HUES48 (cell line): ENCODE results near the gene EXOC4.
A peak's percentile ranks its signal among the peaks of the same experiment; 100 is the strongest.
"Not testable (repeated sequence)": the region's sequence is repeated elsewhere in the genome, so short reads cannot be mapped to it uniquely, and the experiment has no call there.

Source experiments
- H3K27ac ChIP-seq: one replicate; pipeline ENCODE4 v1.7.0; 2013; ENCODE audit warnings: low read depth, low read length, inconsistent platforms
- H3K27me3 ChIP-seq: 2 replicates; pipeline ENCODE4 v1.6.1; 2013; ENCODE audit warnings: mild to moderate bottlenecking, low read length; ENCODE audit not compliant: control insufficient read depth, insufficient read depth
- H3K36me3 ChIP-seq: 2 replicates; pipeline ENCODE4 v1.6.1; 2013; ENCODE audit warnings: low read length; ENCODE audit not compliant: control insufficient read depth, insufficient read depth
- H3K4me1 ChIP-seq: 2 replicates; pipeline ENCODE4 v1.6.1; 2013; ENCODE audit warnings: mild to moderate bottlenecking, low read length; ENCODE audit not compliant: control insufficient read depth, insufficient read depth
- H3K4me3 ChIP-seq: 2 replicates; pipeline ENCODE4 v1.5.1; 2013; ENCODE audit warnings: mild to moderate bottlenecking, low read depth, low read length
- H3K9ac ChIP-seq: 2 replicates; pipeline ENCODE4 v1.6.1; 2013; ENCODE audit warnings: mild to moderate bottlenecking, low read depth, low read length, moderate library complexity
- H3K9me3 ChIP-seq: 2 replicates; pipeline ENCODE4 v1.6.1; 2013; ENCODE audit warnings: low read length; ENCODE audit not compliant: control insufficient read depth, insufficient read depth

The EXOC4 gene

DNA sequence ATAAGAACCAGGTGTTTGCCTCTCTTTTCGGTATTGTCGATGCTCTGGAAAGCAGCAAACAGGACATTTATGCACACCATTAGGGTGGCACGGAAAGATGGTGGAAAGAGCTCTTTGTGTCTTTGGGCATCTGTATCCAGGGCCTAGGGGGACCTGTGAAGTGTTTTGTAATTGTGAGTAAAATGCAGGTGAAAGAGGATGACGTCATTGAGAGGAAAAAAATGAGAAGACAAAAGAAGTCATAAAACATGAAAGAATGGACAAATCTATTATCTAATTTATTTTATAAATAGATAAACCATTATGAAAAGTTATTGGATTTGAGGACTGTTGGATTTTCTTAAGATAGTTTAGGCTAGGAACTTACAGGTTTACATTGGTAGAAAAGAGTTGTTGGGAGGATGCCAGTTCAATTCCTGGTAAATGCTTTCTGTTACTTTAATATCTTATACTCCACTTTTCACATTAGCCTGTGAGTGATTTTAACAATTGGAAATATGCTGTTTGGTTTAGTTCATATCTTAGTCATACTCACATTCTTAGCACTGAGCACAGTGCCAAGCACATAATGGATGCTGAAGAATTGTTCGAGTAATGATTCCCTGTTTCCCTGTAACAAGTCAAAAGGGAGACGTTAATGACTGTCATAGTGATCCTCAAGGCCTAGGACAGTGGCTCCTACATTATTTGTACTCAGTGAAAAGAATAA is 62.6 kb downstream of the EXOC4 start:
- Histone ChIP-seq H3K36me3 (peaks cover 11% of the 10 kb centered on the region; the same call in 1 of the 2 replicates), H3K9me3 (no peaks in the 10 kb centered on the region), H3K27ac (no peak overlapping the region), H3K9ac (no peak overlapping the region), H3K4me1 (no peaks in the 10 kb centered on the region), H3K27me3 (no peaks in the 10 kb centered on the region), H3K4me3 (no peak overlapping the region)

DNA sequence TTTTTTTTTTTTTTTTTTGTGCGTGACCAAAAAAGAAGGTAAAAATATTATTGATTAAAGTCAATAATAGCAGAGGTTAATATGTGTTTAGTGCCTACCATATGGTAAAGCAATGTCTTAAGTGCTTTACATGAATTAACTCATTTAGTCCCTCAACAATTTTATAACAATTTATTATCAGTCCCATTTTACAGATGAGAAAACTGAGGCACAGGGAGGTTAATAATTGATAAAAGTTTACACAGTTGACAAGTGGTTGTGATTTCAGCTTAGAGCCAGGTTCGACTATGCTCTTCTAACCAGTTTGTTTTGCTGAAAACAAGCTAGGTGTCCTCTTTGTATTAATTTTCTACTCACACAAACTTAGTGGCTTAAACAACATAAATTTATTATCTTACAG is 67.0 kb downstream of the EXOC4 start:
- H3K4me1 ChIP-seq, result no peaks in the 10 kb centered on the region
- H3K4me3 ChIP-seq, result no peak overlapping the region
- H3K36me3 ChIP-seq, result 0 out of 2 replicates have a peak, but pooled peaks cover 12% of the 10 kb centered on the region
- H3K27me3 ChIP-seq, result no peaks in the 10 kb centered on the region
- no peak overlapping the region for H3K27ac ChIP-seq
- H3K9me3 ChIP-seq, result no peaks in the 10 kb centered on the region; the same call in 1 of the 2 replicates
- H3K9ac ChIP-seq, result no peak overlapping the region

DNA sequence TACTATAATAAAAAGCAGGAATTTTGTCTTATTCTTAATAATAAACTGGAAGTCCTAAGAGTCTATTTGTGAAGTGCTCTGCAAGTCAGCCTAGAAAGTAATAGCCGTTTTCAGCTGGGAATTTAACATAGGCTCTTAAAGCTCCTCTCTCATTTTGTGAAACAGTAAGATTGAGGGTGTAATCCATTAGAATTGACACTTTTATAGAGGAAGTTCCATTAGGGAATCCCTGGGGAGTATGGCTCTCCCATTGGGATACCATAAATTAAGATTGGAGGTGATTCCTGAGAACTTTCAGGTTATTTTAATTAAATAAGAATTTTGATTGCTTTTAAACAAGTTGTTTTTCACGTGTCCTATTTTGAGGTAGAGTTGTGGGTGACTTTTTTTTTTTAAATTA is 68.0 kb downstream of the EXOC4 start:
- Histone ChIP-seq H3K27ac (no peak overlapping the region), H3K27me3 (no peaks in the 10 kb centered on the region), H3K9ac (no peak overlapping the region), H3K36me3 (0 out of 2 replicates have a peak, but pooled peaks cover 12% of the 10 kb centered on the region), H3K4me1 (no peaks in the 10 kb centered on the region), H3K4me3 (no peak overlapping the region), H3K9me3 (no peaks in the 10 kb centered on the region; the same call in 1 of the 2 replicates)

DNA sequence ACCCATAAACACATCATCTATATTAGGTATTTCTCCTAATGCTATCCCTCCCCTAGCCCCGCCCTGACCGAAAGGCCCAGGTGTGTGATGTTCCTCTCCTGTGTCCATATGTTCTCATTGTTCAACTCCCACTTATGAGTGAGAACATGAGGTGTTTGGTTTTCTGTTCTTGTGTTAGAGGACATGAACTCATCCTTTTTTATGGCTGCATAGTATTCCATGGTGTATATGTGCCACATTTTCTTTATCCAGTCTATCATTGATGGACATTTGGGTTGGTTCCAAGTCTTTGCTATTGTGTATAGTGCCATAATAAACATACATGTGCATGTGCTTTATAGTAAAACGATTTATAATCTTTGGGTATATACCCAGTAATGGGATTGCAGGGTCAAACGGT is 68.5 kb downstream of the EXOC4 start:
- not testable (repeated sequence) for H3K27ac ChIP-seq, H3K9ac ChIP-seq, H3K9me3 ChIP-seq, H3K4me1 ChIP-seq, H3K27me3 ChIP-seq, H3K4me3 ChIP-seq
- 0 out of 2 replicates have a peak, but pooled peaks cover 12% of the 10 kb centered on the region for H3K36me3 ChIP-seq

DNA sequence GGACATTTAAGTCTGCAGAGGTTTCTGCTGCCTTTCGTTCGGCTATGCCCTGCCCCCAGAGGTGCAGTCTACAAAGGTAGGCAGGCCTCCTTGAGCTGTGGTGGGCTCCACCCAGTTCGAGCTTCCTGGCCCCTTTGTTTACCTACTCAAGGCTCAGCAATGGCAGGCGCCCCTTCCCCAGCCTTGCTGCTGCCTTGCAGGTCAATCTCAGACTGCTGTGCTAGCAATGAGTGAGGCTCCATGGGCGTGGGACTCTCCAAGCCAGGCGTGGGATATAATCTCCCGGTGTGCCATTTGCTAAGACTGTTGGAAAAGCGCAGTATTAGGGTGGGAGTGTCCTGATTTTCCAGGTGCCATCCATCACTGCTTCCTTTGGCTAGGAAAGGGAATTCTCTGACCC is 73.9 kb downstream of the EXOC4 start:
- not testable (repeated sequence) for H3K27ac ChIP-seq, H3K27me3 ChIP-seq, H3K9me3 ChIP-seq, H3K4me3 ChIP-seq, H3K9ac ChIP-seq, H3K36me3 ChIP-seq, H3K4me1 ChIP-seq

DNA sequence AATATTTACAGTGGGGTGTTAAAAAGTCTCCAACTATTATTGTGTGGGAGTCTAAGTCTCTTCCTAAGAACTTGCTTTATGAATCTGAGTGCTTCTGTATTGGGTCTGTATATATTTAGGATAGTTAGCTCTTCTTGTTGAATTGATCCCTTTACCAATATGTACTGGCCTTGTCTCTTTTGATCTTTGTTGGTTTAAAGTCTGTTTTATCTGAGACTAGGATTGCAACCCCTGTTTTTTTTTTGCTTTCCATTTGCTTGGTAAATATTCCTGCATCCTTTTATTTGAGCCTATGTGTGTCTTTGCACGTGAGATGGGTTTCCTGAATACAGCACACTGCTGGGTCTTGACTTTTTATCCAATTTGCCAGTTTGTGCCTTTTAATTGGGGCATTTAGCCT is 75.1 kb downstream of the EXOC4 start:
- not testable (repeated sequence) for H3K9me3 ChIP-seq, H3K9ac ChIP-seq, H3K27me3 ChIP-seq, H3K4me3 ChIP-seq, H3K4me1 ChIP-seq, H3K27ac ChIP-seq, H3K36me3 ChIP-seq

DNA sequence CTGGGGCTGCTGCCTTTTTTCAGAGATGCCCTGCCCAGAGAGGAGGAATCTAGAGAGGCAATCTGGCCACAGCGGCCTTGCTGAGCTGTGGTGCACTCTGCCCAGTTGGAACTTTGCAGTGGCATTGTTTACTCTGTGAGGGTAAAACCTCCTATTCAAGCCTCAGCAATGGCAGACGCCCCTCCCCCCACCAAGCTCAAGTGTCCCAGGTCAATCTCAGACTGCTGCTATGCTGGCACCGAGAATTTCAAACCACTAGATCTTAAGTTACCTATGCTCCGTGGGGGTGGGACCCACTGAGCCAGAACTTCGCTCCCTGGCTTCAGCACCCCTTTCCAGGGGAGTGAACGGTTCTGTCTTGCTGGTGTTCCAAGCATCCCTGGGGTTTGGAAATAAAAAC is 77.2 kb downstream of the EXOC4 start:
- Histone ChIP-seq H3K4me3 (no peak overlapping the region), H3K27me3 (no peaks in the 10 kb centered on the region), H3K27ac (no peak overlapping the region), H3K4me1 (0 out of 2 replicates have a peak, but pooled peaks cover 6% of the 10 kb centered on the region), H3K9ac (no peak overlapping the region), H3K9me3 (peaks cover 9% of the 10 kb centered on the region; the same call in 1 of the 2 replicates), H3K36me3 (no peaks in the 10 kb centered on the region; the same call in 1 of the 2 replicates)

DNA sequence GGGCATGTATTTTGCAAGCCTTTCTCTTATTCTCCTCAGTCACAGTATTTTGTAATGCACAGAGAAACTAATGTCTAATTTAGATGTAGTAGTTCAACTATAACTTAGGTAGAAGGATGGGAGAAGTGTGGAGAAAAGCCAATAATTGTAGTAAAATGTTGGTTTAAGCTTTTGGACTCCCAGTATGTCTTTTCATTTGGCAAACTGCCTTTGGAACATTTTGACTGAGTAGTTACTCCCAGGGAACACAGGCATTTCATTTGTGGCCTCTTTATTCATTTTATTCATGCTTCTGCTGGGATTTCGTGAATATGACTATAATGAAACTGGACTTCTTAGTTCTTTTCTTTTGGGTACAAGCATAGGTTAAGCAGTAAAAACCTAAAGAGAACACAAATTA is 79.0 kb downstream of the EXOC4 start:
- no peaks in the 10 kb centered on the region; the same call in 1 of the 2 replicates for H3K36me3 ChIP-seq
- no peak overlapping the region for H3K4me3 ChIP-seq
- peaks cover 3% of the 10 kb centered on the region; the same call in 1 of the 2 replicates for H3K9me3 ChIP-seq
- no peak overlapping the region for H3K27ac ChIP-seq
- 0 out of 2 replicates have a peak, but pooled peaks cover 6% of the 10 kb centered on the region for H3K4me1 ChIP-seq
- H3K9ac ChIP-seq, result no peak overlapping the region
- H3K27me3 ChIP-seq, result no peaks in the 10 kb centered on the region

DNA sequence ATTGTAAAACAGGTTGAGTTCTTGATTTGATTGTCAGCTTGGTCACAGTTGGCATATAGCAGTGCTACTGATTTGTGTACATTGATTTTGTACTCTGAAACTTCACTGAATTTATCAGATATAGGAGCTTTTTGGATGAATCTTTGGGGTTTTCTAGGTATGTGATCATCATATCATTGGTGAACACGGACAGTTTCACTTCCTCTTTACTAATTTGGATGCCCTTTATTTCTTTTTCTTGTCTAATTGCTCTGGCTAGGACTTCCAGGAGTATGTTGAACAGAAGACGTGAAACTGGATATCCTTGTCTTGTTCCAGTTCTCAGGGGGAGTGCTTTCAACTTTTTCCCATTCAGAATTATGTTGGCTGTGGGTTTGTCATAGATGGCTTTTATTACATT is 86.9 kb downstream of the EXOC4 start:
- H3K9me3 ChIP-seq, result 0 out of 2 replicates have a peak, but pooled peaks cover 4% of the 10 kb centered on the region
- H3K9ac ChIP-seq, result no peak overlapping the region
- H3K4me1 ChIP-seq, result peaks cover 23% of the 10 kb centered on the region
- no peaks in the 10 kb centered on the region for H3K27me3 ChIP-seq
- no peak overlapping the region for H3K27ac ChIP-seq
- H3K4me3 ChIP-seq, result no peak overlapping the region
- no peaks in the 10 kb centered on the region for H3K36me3 ChIP-seq

DNA sequence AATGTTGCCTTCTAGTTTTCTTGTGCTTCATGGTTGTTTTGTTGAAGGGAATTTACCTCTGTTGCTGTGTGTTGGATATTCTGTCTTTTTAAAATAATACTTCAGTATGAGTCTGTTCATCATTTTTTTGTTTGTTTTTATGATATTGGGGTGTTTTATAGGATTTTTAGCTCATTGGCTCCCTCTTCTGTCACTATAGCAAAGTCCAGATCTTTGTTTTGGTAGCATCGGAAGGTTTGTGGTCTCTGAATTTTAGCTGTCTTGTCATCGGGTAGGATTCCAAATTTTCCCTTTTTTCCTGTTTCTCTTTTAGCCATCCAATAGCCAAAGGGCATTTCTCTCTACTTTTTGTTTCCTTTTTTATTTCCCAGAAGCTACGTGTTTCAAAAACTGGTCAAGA is 91.4 kb downstream of the EXOC4 start:
- H3K36me3 ChIP-seq, result no peaks in the 10 kb centered on the region
- 0 out of 2 replicates have a peak, but pooled peaks cover 4% of the 10 kb centered on the region for H3K9me3 ChIP-seq
- no peak overlapping the region for H3K27ac ChIP-seq
- H3K4me1 ChIP-seq, result peaks cover 44% of the 10 kb centered on the region
- H3K4me3 ChIP-seq, result no peak overlapping the region
- no peaks in the 10 kb centered on the region for H3K27me3 ChIP-seq
- H3K9ac ChIP-seq, result no peak overlapping the region

DNA sequence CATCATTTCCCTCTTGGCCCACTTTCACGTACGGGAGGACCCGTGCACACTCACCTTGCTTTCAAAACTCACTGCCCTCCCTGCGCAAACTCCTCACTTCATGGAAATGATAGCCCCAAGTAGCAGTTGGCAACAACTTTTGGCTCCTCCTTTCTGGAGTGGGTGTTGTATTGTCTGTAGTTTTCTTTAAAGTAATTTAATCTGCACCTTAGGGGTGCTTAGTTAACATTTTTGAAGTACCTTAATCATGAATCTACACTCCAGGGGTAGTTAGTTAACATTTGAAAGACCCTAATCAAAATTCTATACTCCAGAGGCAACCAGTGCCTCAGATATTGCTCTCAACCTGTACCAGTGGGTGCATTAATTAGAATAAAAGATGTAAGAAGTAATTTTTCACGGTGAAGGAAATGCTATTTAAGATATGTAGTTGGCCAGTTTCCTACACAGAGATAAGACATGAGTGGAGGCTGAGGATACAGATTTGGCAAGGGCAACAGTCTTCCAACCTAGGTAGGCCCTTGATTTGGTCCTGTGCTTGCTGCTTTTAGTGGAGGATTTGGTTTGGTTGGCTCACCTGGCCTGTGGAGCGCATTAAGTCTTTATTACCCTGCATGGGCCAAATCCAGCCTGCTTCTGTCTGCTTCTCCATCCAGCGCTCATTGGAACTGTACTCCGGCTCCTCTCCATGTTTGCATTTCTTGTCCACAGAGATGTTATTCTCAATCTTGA is 93.0 kb downstream of the EXOC4 start:
- Histone ChIP-seq H3K9me3 (no peaks in the 10 kb centered on the region), H3K4me3 (peak overlapping the region; percentile 41), H3K4me1 (peaks cover 44% of the 10 kb centered on the region), H3K9ac (no peak overlapping the region), H3K36me3 (no peaks in the 10 kb centered on the region), H3K27ac (peak overlapping the region; percentile 82), H3K27me3 (no peaks in the 10 kb centered on the region)
